ENCODE data around the gene EZR. TPM values are rescaled to one million over a fixed set of nuclear protein-coding genes. Genes with fewer than 3 reads are reported as not detected.
"Not testable (repeated sequence)": the region's sequence is repeated elsewhere in the genome, so short reads cannot be mapped to it uniquely, and the experiment has no call there.

The EZR gene
- total RNA-seq, 6 experiments from 2014 or later, result 118 to 183 (median 178) TPM

GRCh38 chr6:158796353-158796752, 22.8 kb downstream of the EZR start:
- H3K27me3 Mint-ChIP-seq (ENCODE audit: insufficient read depth), result peaks cover 2% of the 10 kb centered on the region; the same call in 1 of the 2 replicates
- H3K27ac Mint-ChIP-seq, result peak overlapping the region; percentile 29; the same call in 1 of the 2 replicates
- H3K9me3 Mint-ChIP-seq, result no peaks in the 10 kb centered on the region
- no peak overlapping the region for H3K4me3 Mint-ChIP-seq
- peaks cover 57% of the 10 kb centered on the region for H3K4me1 Mint-ChIP-seq (ENCODE audit: low read depth)
- DNase-seq, result no peak
- H3K36me3 Mint-ChIP-seq (ENCODE audit: low read depth), result no peaks in the 10 kb centered on the region; the same call in 1 of the 2 replicates
- TF ChIP-seq CTCF (IDR thresholded peaks at IDR 0.05), result no peak

- H3K9me3 Mint-ChIP-seq, result no peaks in the 10 kb centered on the region
- H3K27me3 Mint-ChIP-seq (ENCODE audit: insufficient read depth), result peaks cover 2% of the 10 kb centered on the region; the same call in 1 of the 2 replicates
- no peak for TF ChIP-seq CTCF (IDR thresholded peaks at IDR 0.05)
- no peak for DNase-seq
- H3K27ac Mint-ChIP-seq, result no peak overlapping the region
- peaks cover 60% of the 10 kb centered on the region for H3K4me1 Mint-ChIP-seq (ENCODE audit: low read depth)
- no peaks in the 10 kb centered on the region; the same call in 1 of the 2 replicates for H3K36me3 Mint-ChIP-seq (ENCODE audit: low read depth)
- no peak overlapping the region for H3K4me3 Mint-ChIP-seq
Measured at GRCh38 chr6:158795516-158795915, 23.7 kb downstream of the EZR start.

GRCh38 chr6:158793432-158793831, 25.7 kb downstream of the EZR start:
- peak; percentile 61 for DNase-seq
- H3K4me3 Mint-ChIP-seq, result no peak overlapping the region
- H3K4me1 Mint-ChIP-seq (ENCODE audit: low read depth), result peaks cover 41% of the 10 kb centered on the region
- peaks cover 2% of the 10 kb centered on the region; the same call in 1 of the 2 replicates for H3K27me3 Mint-ChIP-seq (ENCODE audit: insufficient read depth)
- peak; percentile 76 for TF ChIP-seq CTCF (IDR thresholded peaks at IDR 0.05)
- peaks cover 5% of the 10 kb centered on the region for H3K36me3 Mint-ChIP-seq (ENCODE audit: low read depth)
- no peak overlapping the region for H3K27ac Mint-ChIP-seq
- no peaks in the 10 kb centered on the region for H3K9me3 Mint-ChIP-seq

GRCh38 chr6:158792505-158792904, 26.7 kb downstream of the EZR start:
- not testable (repeated sequence) for H3K27ac Mint-ChIP-seq; H3K36me3 Mint-ChIP-seq (ENCODE audit: low read depth); DNase-seq; H3K27me3 Mint-ChIP-seq (ENCODE audit: insufficient read depth); H3K9me3 Mint-ChIP-seq; H3K4me3 Mint-ChIP-seq
- H3K4me1 Mint-ChIP-seq (ENCODE audit: low read depth), result peaks cover 32% of the 10 kb centered on the region

GRCh38 chr6:158791274-158791855, 27.8 kb downstream of the EZR start:
- Mint-ChIP-seq H3K9me3 (no peaks in the 10 kb centered on the region), H3K4me3 (no peak overlapping the region), H3K4me1 (ENCODE audit: low read depth) (peaks cover 27% of the 10 kb centered on the region), H3K36me3 (ENCODE audit: low read depth) (peaks cover 20% of the 10 kb centered on the region), H3K27me3 (ENCODE audit: insufficient read depth) (peaks cover 2% of the 10 kb centered on the region), H3K27ac (no peak overlapping the region)
- no peak for TF ChIP-seq CTCF (IDR thresholded peaks at IDR 0.05)
- DNase-seq, result no peak

GRCh38 chr6:158789115-158789917, 29.9 kb downstream of the EZR start:
- Mint-ChIP-seq H3K4me1 (ENCODE audit: low read depth) (peaks cover 38% of the 10 kb centered on the region), H3K27me3 (ENCODE audit: insufficient read depth) (peaks cover 2% of the 10 kb centered on the region), H3K9me3 (no peaks in the 10 kb centered on the region), H3K36me3 (ENCODE audit: low read depth) (peaks cover 27% of the 10 kb centered on the region), H3K4me3 (no peak overlapping the region), H3K27ac (peak overlapping the region; percentile 15; the same call in 1 of the 2 replicates)
- no peak for TF ChIP-seq CTCF (IDR thresholded peaks at IDR 0.05)
- no peak for DNase-seq
